Parathyroid adenoma (tissue), 2 donors: ENCODE measurements around the gene RAD50.

Source experiments
- H2AFZ ChIP-seq: fragments of 300-600 bp; sonication (generic); one replicate; pipeline ENCODE4 v1.7.0; 2017; ENCODE audit warnings: antibody characterized with exemption, mild to moderate bottlenecking
- H3K27ac ChIP-seq: fragments of 300-600 bp; sonication (generic); one replicate; pipeline ENCODE4 v1.7.0; 2017
- H3K27me3 ChIP-seq: fragments of 300-600 bp; sonication (generic); one replicate; pipeline ENCODE4 v1.7.0; 2017; ENCODE audit warnings: low read length; ENCODE audit not compliant: control insufficient read depth, insufficient read depth
- H3K36me3 ChIP-seq: fragments of 300-600 bp; sonication (generic); one replicate; pipeline ENCODE4 v1.7.0; 2017; ENCODE audit warnings: low read length; ENCODE audit not compliant: control insufficient read depth, insufficient read depth
- H3K4me1 ChIP-seq: fragments of 300-600 bp; sonication (generic); one replicate; pipeline ENCODE4 v1.7.0; 2017; ENCODE audit warnings: control low read depth
- H3K4me2 ChIP-seq: fragments of 300-600 bp; sonication (generic); one replicate; pipeline ENCODE4 v1.7.0; 2017; ENCODE audit warnings: low read length
- H3K4me3 ChIP-seq: fragments of 300-600 bp; sonication (generic); one replicate; pipeline ENCODE4 v1.7.0; 2017; ENCODE audit warnings: low read depth, low read length
- H3K79me2 ChIP-seq: fragments of 300-600 bp; sonication (generic); one replicate; pipeline ENCODE4 v1.7.0; 2017; ENCODE audit warnings: control low read depth
- H3K9ac ChIP-seq: fragments of 300-600 bp; sonication (generic); one replicate; pipeline ENCODE4 v1.7.0; 2017; ENCODE audit warnings: mild to moderate bottlenecking
- H3K9me3 ChIP-seq: fragments of 300-600 bp; sonication (generic); one replicate; pipeline ENCODE4 v1.7.0; 2017; ENCODE audit warnings: low read length; ENCODE audit not compliant: control insufficient read depth
- CTCF ChIP-seq: fragments of 300-600 bp; sonication (generic); IDR thresholded peaks from one replicate; pipeline ENCODE4 v1.7.0; 2017; ENCODE audit warnings: antibody characterized with exemption, mild to moderate bottlenecking
- donor health status: primary hyperparathyroidism.

Gene RAD50

GRCh38 chr5:132644177-132644576 is 87.4 kb downstream of the RAD50 start:
- Histone ChIP-seq H3K4me2 (no peak overlapping the region), H3K4me1 (no peaks in the 10 kb centered on the region), H3K79me2 (no peaks in the 10 kb centered on the region), H3K4me3 (no peak overlapping the region), H3K27me3 (no peaks in the 10 kb centered on the region), H3K27ac (no peak overlapping the region), H3K36me3 (no peaks in the 10 kb centered on the region), H3K9me3 (no peaks in the 10 kb centered on the region), H3K9ac (no peak overlapping the region), H2AFZ (no peak overlapping the region)
- no peak for TF ChIP-seq CTCF

GRCh38 chr5:132646583-132647266 is 89.9 kb downstream of the RAD50 start:
- H3K27me3 ChIP-seq = no peaks in the 10 kb centered on the region
- no peaks in the 10 kb centered on the region for H3K4me1 ChIP-seq
- H3K36me3 ChIP-seq = no peaks in the 10 kb centered on the region
- no peak for TF ChIP-seq CTCF
- no peak overlapping the region for H2AFZ ChIP-seq
- H3K27ac ChIP-seq = no peak overlapping the region
- no peak overlapping the region for H3K9ac ChIP-seq
- H3K79me2 ChIP-seq = no peaks in the 10 kb centered on the region
- H3K4me2 ChIP-seq = no peak overlapping the region
- H3K4me3 ChIP-seq = no peak overlapping the region
- no peaks in the 10 kb centered on the region for H3K9me3 ChIP-seq

GRCh38 chr5:132647473-132647872 is 90.7 kb downstream of the RAD50 start:
- Histone ChIP-seq H3K27ac (no peak overlapping the region), H3K9ac (no peak overlapping the region), H2AFZ (no peak overlapping the region), H3K27me3 (no peaks in the 10 kb centered on the region), H3K79me2 (no peaks in the 10 kb centered on the region), H3K4me1 (no peaks in the 10 kb centered on the region), H3K9me3 (no peaks in the 10 kb centered on the region), H3K36me3 (no peaks in the 10 kb centered on the region), H3K4me3 (no peak overlapping the region), H3K4me2 (no peak overlapping the region)
- TF ChIP-seq CTCF = no peak

GRCh38 chr5:132648355-132648754 is 91.6 kb downstream of the RAD50 start:
- H3K4me2 ChIP-seq = no peak overlapping the region
- no peaks in the 10 kb centered on the region for H3K36me3 ChIP-seq
- no peak overlapping the region for H2AFZ ChIP-seq
- H3K27me3 ChIP-seq = no peaks in the 10 kb centered on the region
- no peaks in the 10 kb centered on the region for H3K79me2 ChIP-seq
- H3K9ac ChIP-seq = no peak overlapping the region
- TF ChIP-seq CTCF = no peak
- no peak overlapping the region for H3K4me3 ChIP-seq
- no peaks in the 10 kb centered on the region for H3K4me1 ChIP-seq
- no peak overlapping the region for H3K27ac ChIP-seq
- no peaks in the 10 kb centered on the region for H3K9me3 ChIP-seq

- H2AFZ ChIP-seq = no peak overlapping the region
- H3K9me3 ChIP-seq = no peaks in the 10 kb centered on the region
- H3K4me2 ChIP-seq = no peak overlapping the region
- H3K4me1 ChIP-seq = no peaks in the 10 kb centered on the region
- no peaks in the 10 kb centered on the region for H3K79me2 ChIP-seq
- no peaks in the 10 kb centered on the region for H3K36me3 ChIP-seq
- no peak overlapping the region for H3K4me3 ChIP-seq
- H3K27ac ChIP-seq = no peak overlapping the region
- TF ChIP-seq CTCF = no peak
- no peak overlapping the region for H3K9ac ChIP-seq
- H3K27me3 ChIP-seq = no peaks in the 10 kb centered on the region
Measured at GRCh38 chr5:132651838-132652469, 95.2 kb downstream of the RAD50 start.
